ENCODE measurements around the gene HIVEP1. TPM values are rescaled to one million over a fixed set of nuclear protein-coding genes. Genes with fewer than 3 reads are reported as not detected.

HIVEP1 gene
- total RNA-seq, 1 donor from 2014 or later = 27.8 TPM

DNA sequence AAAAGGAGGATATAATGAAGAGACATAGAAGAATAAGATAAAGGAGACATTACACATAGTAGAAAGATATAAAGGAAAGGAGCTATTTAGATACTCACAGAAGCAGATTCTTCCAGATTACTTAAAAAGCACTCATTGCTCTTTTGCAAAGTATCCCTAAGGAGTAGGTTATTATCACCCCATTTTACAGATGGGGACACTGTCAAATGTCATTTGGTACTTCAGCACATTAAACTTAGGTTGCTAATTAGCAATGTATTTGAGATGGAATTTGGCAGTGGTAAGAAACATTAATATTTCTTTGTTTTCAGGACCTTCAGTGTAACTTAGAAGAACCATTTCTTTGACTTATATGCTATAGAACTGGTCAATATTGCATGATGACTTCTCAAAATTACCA lies 11.9 kb upstream of the HIVEP1 start:
- no peak for DNase-seq (ENCODE audit: extremely low spot score, unreplicated experiment)
- TF ChIP-seq, protein P1, sequence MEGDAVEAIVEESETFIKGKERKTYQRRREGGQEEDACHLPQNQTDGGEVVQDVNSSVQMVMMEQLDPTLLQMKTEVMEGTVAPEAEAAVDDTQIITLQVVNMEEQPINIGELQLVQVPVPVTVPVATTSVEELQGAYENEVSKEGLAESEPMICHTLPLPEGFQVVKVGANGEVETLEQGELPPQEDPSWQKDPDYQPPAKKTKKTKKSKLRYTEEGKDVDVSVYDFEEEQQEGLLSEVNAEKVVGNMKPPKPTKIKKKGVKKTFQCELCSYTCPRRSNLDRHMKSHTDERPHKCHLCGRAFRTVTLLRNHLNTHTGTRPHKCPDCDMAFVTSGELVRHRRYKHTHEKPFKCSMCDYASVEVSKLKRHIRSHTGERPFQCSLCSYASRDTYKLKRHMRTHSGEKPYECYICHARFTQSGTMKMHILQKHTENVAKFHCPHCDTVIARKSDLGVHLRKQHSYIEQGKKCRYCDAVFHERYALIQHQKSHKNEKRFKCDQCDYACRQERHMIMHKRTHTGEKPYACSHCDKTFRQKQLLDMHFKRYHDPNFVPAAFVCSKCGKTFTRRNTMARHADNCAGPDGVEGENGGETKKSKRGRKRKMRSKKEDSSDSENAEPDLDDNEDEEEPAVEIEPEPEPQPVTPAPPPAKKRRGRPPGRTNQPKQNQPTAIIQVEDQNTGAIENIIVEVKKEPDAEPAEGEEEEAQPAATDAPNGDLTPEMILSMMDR (IDR thresholded peaks at IDR 0.05) = no peak
- H3K4me3 Mint-ChIP-seq (ENCODE audit: unreplicated experiment) = no peak overlapping the region
- H3K27ac Mint-ChIP-seq (ENCODE audit: unreplicated experiment) = no peak overlapping the region
- H3K27me3 Mint-ChIP-seq (ENCODE audit: unreplicated experiment) = no peaks in the 10 kb centered on the region
- H3K4me1 Mint-ChIP-seq (ENCODE audit: unreplicated experiment) = peaks cover 6% of the 10 kb centered on the region
- no peaks in the 10 kb centered on the region for H3K36me3 Mint-ChIP-seq (ENCODE audit: unreplicated experiment)
- no peaks in the 10 kb centered on the region for H3K9me3 Mint-ChIP-seq (ENCODE audit: unreplicated experiment)

DNA sequence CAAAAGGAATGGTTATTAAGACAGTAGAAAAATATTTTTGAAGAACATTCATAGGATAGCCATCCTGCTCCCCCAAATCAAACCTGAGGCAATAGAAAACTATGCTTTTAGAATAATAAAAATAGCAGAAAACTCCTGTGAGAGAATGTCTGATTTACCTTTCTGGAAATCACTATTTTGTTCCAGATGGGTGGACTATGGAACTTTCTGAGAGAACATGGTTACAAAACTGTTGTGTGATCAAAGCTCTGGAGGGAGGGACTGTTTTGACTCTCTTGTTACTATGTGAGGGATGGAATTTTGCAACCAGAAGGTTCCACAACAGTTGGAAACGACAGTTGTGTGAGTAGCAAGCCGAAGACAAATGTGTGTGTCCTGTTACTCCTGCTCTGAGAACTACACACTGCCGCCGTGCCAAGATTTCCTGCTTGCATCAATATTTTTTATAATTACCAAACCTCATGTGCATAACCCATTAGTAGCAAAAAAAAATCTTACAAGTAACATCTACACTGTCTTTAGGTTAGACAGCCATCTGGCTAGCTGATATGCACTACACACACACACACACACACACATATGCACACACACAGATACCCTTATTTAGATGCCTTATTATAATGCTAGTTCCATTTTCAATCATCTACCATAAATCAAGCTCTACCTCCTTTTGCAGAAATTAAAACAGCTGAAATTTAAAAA lies 11.0 kb upstream of the HIVEP1 start:
- H3K9me3 Mint-ChIP-seq (ENCODE audit: unreplicated experiment) = no peaks in the 10 kb centered on the region
- DNase-seq (ENCODE audit: extremely low spot score, unreplicated experiment) = no peak
- TF ChIP-seq, protein P1 (IDR thresholded peaks at IDR 0.05) = no peak
- no peak overlapping the region for H3K4me3 Mint-ChIP-seq (ENCODE audit: unreplicated experiment)
- H3K4me1 Mint-ChIP-seq (ENCODE audit: unreplicated experiment) = peaks cover 6% of the 10 kb centered on the region
- no peak overlapping the region for H3K27ac Mint-ChIP-seq (ENCODE audit: unreplicated experiment)
- no peaks in the 10 kb centered on the region for H3K27me3 Mint-ChIP-seq (ENCODE audit: unreplicated experiment)
- no peaks in the 10 kb centered on the region for H3K36me3 Mint-ChIP-seq (ENCODE audit: unreplicated experiment)

DNA sequence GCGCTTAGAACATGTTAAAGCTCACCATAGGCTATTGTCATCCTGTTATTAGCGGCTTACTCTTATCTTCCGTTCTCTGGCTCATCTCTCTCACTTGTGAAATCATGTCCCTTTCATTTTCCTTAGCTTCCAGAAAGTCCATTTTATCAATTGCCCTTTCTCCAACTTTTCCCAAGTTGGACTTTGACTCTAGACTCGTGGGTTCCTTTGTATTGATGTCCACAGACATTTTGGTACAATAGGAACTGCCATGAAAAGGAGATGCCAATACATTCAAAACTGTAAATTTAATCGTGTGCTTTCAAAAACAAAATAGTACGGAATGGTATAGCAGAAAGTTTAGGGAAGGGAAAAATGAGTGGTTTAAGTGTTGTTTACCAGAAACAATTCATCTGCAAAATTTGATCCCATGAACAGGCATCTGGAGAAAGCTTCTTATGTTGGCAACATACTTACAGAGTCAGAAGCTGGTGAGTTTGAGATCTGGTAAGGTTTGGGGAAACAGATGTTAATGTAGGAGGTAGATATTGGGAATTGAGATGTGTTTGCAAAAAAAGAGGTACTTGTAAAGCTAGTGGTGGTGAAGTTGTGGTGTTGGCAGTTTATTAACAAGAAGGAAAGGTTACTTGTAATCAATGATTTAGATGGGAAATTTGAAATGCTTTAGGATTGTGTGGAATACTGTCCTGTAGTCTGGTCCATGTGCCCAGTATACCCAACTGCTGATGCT lies 10.2 kb upstream of the HIVEP1 start:
- Mint-ChIP-seq H3K9me3 (ENCODE audit: unreplicated experiment) (no peaks in the 10 kb centered on the region), H3K36me3 (ENCODE audit: unreplicated experiment) (no peaks in the 10 kb centered on the region), H3K4me1 (ENCODE audit: unreplicated experiment) (peaks cover 6% of the 10 kb centered on the region), H3K27ac (ENCODE audit: unreplicated experiment) (no peak overlapping the region), H3K4me3 (ENCODE audit: unreplicated experiment) (no peak overlapping the region), H3K27me3 (ENCODE audit: unreplicated experiment) (no peaks in the 10 kb centered on the region)
- no peak for DNase-seq (ENCODE audit: extremely low spot score, unreplicated experiment)
- TF ChIP-seq, protein P1 (IDR thresholded peaks at IDR 0.05) = no peak

DNA sequence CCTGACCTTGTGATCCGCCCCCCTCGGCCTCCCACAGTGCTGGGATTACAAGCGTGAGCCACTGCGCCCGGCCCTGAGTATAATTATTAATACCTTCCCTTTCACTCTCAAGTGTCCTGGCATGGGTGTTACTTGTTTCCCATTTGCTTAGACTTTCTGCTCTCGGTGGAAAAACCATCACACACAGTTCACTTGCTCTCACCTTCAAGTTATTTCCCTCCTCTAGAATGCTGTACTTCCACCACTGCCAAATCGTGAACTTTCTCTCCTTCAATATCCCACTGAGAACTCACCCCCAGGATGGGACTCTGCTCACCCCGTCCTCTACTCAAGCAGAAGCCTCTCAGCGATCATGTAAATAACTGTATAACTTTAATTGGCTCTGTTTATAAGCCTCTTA lies 4.6 kb upstream of the HIVEP1 start:
- Mint-ChIP-seq H3K9me3 (ENCODE audit: unreplicated experiment) (no peaks in the 10 kb centered on the region), H3K4me1 (ENCODE audit: unreplicated experiment) (peaks cover 29% of the 10 kb centered on the region), H3K4me3 (ENCODE audit: unreplicated experiment) (no peak overlapping the region), H3K36me3 (ENCODE audit: unreplicated experiment) (no peaks in the 10 kb centered on the region), H3K27me3 (ENCODE audit: unreplicated experiment) (no peaks in the 10 kb centered on the region), H3K27ac (ENCODE audit: unreplicated experiment) (peak overlapping the region; percentile 97)
- TF ChIP-seq, protein P1 (IDR thresholded peaks at IDR 0.05) = no peak
- no peak for DNase-seq (ENCODE audit: extremely low spot score, unreplicated experiment)

DNA sequence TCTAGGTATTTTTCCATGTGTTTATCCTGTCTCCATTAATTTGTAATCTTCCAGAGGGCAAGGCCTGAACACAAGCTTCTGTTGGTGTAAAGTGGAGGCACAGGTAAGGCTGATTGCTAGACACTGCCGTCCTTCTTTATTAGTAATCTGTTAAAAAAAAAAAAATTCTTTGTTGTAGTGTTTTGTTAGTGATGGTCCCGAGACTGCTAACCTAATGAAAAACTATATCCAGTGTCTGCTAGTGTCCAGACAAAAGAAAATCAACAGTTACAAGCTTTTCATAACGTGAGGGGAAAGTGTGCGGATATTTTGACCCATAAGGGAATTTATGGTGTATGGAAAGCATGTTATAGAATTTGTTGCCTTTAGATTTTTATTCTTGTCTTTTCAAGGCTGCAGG lies 4.2 kb upstream of the HIVEP1 start:
- Mint-ChIP-seq H3K4me1 (ENCODE audit: unreplicated experiment) (peaks cover 29% of the 10 kb centered on the region), H3K9me3 (ENCODE audit: unreplicated experiment) (no peaks in the 10 kb centered on the region), H3K27me3 (ENCODE audit: unreplicated experiment) (no peaks in the 10 kb centered on the region), H3K27ac (ENCODE audit: unreplicated experiment) (peak overlapping the region; percentile 97), H3K36me3 (ENCODE audit: unreplicated experiment) (no peaks in the 10 kb centered on the region), H3K4me3 (ENCODE audit: unreplicated experiment) (peak overlapping the region; percentile 91)
- no peak for DNase-seq (ENCODE audit: extremely low spot score, unreplicated experiment)
- TF ChIP-seq, protein P1 (IDR thresholded peaks at IDR 0.05) = no peak
